Measurements from ENCODE around the gene NPRL2. TPM values are rescaled to one million over a fixed set of nuclear protein-coding genes. Genes with fewer than 3 reads are reported as not detected.

NPRL2 gene
- polyA plus RNA-seq, 4 donors: 30.3 to 36.9 (median 32.6) TPM

DNA sequence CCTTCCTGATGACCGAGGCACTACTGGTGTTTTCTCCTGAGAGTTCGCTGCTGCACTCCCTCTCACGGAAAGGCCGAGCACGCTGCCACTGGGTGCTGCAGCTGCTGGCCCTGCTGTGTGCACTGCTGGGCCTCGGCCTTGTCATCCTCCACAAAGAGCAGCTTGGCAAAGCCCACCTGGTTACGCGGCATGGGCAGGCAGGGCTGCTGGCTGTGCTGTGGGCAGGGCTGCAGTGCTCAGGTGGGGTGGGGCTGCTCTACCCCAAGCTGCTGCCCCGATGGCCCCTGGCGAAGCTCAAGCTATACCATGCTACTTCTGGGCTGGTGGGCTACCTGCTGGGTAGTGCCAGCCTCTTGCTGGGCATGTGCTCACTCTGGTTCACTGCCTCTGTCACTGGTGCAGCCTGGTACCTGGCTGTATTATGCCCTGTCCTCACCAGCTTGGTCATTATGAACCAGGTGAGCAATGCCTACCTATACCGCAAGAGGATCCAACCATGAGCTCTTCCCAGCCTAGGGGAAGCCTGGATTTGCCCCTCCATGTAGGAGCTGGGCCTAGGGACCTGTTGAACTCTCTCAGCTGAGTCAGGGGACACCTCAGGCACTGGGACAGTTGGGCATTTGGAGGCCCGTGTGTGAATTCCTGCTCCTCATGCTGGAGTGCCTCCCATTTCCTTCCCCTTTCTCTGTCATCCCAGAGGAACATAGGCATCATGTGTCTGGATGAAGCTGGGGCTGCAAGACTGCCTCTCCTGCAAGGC, 2.9 kb upstream of the NPRL2 start:
- DNase-seq (ENCODE audit: low read depth in 4 of 4, low spot score in 3 of 4): no peak

DNA sequence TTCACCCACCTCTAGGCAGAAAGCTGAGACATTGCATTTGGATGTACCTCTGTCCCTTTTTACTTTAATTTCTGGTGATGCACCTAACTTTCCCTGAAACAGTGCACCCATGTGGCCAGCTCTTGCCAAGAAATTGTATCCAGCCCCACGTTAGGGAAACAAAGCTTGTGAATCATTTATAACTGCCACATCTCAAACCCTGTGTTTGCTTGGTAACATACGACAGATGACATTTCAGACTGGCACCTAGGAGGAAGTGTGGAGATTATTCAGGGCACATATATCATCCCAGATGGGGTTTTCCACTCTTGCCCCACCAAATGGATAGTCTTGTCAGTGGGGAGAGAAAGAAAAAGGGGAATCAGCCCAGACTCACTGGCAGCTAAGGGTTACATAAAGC, 2.2 kb upstream of the NPRL2 start:
- DNase-seq (ENCODE audit: low read depth in 4 of 4, low spot score in 3 of 4): no peak

DNA sequence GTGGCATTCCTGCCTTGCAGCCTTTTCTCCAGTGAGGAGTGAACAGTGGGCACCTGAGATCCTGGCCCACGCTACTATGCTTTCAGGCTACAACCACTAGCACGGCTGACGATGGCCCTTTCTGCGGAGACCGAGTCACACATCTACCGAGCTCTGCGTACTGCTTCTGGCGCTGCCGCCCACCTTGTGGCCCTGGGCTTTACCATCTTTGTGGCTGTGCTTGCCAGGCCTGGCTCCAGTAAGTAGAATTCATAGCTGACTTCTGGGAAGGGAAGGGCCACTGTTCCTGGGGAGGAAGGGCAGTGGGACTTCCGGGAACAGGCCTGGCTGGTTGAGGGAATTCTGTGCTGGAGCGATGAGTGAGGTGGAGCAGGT, 735 bp upstream of the NPRL2 start:
- no peak for DNase-seq (ENCODE audit: low read depth in 4 of 4, low spot score in 3 of 4)

DNA sequence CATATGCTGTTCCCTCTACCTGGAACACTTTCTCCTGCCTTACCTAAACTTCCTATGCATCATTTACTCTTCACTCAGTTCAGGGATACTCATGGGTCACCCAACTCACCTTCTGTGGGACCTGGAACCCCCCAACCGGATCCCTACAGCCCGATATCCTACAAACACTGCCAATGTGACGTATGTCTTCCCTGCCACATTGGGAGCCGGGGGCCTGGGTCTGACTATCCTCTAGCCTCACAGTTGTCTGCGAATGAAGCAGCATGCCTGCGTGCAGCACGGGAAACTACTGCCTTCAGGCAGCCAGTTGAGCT, 405 bp downstream of the NPRL2 start:
- DNase-seq (ENCODE audit: low read depth in 4 of 4, low spot score in 3 of 4): no peak

DNA sequence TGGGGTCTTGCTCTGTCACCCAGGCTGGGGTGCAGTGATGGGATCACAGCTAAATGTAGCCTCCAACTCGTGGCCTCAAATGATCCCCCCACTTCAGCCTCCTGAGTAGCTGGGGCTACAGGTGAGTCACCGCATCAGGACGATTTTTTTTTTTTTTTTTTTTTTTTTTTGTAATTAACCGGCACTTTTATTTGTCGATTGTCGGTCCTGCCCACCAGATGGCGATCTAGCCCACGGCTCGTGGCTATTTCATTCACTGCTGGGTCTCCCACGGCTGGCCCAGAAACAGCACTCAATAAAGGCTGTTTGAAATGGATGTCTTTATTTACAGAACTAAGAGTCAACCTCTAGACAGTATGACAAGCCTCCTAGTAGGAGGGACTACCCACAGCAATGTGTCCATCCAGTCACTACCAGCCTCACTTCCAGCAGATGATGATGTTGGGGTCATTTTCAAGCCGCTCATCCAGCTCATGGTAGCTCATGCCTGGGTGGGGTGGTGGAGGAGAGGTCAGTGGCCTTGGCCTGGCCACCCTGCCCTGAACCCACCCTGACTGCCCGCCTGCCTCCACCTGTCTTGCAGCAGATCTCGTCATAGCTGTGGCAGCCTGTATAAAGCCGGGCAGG, 3.3 kb downstream of the NPRL2 start:
- no peak for DNase-seq (ENCODE audit: low read depth in 4 of 4, low spot score in 3 of 4)

DNA sequence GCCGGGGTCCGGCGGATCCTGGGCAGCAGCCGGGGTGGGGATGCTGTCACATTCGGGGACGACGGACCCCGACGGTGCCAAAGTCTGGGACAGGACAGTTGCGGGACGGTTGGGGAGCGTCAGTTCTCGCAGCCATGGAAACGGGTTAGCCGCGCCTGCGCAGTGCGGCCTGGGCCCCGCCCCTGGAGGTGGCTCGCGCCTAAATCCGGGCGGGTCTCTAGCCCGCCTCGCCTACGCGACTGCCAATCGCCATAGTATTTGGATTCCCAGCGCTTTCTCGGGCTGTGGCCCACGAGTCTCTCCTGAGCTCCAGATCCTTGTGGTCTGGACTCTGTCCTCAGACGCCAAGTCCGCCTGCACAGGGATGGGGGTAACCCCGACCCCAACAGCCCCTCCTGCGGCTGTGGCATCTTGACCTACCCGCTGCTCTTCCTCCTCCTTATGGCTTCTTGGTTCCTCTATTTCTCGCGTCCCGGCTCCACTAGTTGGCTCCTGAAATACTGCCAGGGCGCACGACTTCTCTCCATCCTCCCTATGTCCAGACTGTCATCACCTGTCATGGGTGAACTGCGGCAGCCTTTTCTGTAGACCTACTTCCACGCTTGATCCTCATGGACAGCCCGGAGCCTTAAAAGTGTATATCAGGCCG, 4.9 kb downstream of the NPRL2 start, which contains the start of gene ZMYND10:
TSS of gene ZMYND10 (minus strand) at position 147 of the 649 bp plus-strand sequence. CDS start 153 bp downstream, outside the sequence.
- no peak for DNase-seq (ENCODE audit: low read depth in 4 of 4, low spot score in 3 of 4)

DNA sequence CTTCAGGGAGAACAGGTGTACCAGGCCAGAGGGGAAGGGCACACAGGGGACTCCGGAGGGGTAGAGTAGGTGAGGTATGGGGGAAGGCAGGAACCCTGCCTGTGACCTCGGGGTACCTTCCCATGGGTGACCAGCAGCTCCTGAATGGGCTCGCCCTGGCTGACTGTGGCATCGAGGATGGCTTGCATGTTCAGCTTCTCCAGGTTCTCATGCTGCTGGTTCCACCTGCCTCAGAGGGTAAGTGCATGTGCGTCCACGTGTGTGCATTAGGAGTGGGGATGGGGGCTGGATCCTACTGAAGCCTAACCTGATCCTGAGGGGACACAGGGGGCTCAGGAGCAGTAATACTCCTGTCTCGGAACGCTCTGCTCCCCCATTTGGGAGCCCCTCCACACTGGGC, 5.6 kb downstream of the NPRL2 start:
- DNase-seq (ENCODE audit: low read depth in 4 of 4, low spot score in 3 of 4): no peak

DNA sequence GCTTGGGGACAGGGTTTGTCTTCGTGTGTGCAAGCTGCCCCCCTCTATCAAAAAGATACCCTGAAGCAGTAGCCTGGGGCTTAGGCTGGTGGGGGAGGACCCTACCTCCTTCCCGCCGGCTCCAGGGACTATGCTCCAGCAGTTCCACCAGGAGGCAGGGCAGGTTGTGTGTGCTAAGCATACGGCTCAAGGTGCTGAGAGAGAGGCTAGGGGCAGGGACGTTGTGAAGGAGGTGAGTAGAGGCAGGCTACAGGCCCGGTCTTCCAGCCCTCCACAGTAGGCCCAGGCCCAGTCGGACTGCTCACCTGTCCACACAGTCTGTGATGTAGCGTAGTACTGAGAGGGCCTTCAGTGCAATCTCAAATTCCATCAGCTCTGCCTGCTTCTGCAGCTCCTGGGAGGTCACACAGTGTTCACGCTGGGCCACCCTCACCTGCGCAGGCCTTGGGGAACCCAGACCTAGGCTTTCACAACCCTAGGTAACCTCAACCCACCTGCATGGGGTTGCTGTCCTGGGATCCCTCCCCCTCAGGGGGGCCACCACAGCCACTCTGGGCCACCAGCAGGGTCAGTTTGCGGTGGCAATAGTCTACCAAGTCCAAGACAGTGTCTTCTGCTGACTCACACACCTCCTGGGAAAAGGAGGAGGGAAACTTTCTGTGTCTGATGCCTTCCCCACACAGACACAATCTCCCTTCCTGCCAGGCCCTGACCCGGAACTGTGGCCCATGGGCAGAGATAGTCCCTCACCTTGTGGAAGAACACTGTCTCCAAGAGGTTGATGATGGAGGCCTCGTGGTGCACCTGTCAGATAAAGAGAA, 7.6 kb downstream of the NPRL2 start:
- DNase-seq (ENCODE audit: low read depth in 4 of 4, low spot score in 3 of 4): no peak

DNA sequence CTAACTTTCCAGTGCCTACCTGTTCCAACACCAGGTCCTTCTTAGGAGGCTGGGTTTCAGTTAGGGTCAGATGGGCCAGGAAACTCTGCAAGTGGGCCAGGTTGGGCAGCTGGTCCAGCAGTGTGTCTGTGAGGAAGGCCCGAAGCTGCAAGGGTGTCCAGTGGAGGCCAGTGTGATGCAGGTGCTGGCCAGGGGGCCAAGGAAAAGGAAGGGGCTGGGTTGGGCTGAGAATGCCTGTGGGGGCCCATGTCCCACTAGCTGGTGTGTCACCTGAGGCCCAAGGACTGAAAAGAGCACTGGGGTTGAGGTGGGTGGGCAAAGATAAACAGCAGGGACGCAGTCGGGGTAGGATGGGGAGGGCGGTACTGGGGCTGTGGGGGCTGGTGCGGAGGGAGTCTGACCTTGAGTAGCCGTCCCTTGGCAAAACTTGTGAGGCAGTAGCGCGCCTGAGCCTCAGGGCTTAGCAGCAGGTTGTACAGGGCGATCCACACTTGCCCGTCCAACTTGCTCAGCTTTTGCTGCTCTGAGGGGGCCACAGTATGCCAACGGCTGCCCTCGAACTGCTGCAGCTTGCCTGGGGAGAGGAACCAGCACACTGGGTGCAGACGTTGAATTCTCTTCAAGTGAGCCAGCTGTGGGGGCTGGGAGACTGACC, 8.5 kb downstream of the NPRL2 start:
- no peak for DNase-seq (ENCODE audit: low read depth in 4 of 4, low spot score in 3 of 4)

DNA sequence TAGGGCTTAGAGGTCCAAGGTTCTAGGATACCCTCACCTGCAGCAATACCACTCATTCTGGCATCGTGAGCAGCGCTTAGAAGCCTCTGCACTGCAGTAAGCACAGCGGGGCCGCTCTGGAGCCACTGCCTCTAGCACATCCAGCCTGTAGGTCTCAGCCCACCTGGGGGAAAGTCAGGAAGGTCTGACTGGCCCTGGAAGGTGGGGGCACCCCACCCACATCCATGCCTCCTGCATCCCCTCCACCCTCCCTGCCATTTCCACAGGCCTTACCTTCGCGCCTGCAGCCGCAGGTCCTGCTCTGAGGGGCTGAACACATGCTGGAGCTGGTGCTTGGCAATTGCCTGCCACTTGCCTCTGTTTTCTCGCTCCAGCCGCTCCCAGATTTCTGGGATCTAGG, 9.0 kb downstream of the NPRL2 start:
- DNase-seq (ENCODE audit: low read depth in 4 of 4, low spot score in 3 of 4): no peak

DNA sequence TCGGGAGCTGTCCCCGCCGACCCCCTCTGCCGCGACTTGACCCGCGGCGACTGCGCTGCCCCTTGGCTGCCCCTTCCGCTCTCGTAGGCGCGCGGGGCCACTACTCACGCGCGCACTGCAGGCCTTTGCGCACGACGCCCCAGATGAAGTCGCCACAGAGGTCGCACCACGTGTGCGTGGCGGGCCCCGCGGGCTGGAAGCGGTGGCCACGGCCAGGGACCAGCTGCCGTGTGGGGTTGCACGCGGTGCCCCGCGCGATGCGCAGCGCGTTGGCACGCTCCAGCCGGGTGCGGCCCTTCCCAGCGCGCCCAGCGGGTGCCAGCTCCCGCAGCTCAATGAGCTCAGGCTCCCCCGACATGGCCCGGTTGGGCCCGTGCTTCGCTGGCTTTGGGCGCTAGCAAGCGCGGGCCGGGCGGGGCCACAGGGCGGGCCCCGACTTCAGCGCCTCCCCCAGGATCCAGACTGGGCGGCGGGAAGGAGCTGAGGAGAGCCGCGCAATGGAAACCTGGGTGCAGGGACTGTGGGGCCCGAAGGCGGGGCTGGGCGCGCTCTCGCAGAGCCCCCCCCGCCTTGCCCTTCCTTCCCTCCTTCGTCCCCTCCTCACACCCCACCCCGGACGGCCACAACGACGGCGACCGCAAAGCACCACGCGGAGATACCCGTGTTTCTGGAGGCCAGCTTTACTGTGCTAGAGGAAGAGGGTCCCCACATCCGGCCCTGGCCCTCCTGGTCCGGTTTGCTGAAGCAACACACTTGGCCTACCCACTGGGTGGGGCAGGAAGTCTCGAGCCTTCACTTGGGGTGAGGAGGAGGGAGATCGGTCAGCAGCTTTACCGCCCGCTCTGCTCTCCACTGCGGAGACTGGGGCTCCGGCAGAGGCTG, 9.9 kb downstream of the NPRL2 start, which contains the start of gene RASSF1:
TSS of gene RASSF1 (minus strand) at position 389 of the 882 bp plus-strand sequence. CDS start at position 358, 31 bp downstream.
- DNase-seq (ENCODE audit: low read depth in 4 of 4, low spot score in 3 of 4): no peak

DNA sequence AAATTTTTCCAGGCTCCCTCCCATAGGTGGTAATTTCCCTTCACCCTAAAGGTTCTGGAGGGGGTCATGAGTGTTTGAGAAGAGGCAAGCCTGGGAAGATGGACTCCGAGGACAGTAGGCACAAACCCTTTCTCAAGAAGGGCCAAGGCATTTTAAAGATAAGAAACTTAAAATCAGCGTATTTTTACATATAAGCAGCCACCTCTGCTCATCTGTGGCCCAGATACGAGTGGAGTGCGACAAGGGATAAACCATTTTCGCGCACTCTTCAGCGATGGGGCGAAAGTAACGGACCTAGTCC, 10.5 kb downstream of the NPRL2 start:
- DNase-seq (ENCODE audit: low read depth in 4 of 4, low spot score in 3 of 4): no peak

DNA sequence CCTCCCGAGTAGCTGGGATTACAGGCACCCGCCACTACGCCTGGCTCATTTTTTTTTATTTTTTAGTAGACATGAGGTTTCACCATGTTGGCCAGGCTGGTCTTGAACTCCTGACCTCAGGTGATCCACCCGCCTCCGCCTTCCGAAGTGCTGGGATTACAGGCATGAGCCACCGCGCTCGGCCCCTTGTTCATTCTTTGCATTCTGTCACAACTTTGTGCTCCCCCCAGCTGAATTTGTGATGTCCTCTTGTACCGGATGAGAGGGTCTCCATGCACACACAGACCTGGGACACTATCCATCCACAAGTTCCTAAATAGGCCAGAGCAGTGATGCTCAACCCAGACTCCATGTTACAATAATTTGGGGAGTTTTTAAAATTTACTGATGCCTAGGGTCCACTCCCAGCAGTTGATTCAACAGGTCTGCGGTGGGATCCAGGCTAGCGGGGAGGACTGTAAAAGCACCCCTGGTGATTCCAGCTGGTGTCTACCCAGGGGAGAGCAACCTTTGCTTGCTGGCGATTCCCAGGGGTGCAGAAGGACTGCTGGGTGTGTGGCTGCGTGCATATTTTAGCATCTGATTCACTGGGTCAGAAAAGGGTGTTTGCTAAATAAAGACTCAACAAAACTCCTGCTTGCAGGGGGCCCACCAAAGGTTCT, 11.0 kb downstream of the NPRL2 start:
- no peak for DNase-seq (ENCODE audit: low read depth in 4 of 4, low spot score in 3 of 4)

DNA sequence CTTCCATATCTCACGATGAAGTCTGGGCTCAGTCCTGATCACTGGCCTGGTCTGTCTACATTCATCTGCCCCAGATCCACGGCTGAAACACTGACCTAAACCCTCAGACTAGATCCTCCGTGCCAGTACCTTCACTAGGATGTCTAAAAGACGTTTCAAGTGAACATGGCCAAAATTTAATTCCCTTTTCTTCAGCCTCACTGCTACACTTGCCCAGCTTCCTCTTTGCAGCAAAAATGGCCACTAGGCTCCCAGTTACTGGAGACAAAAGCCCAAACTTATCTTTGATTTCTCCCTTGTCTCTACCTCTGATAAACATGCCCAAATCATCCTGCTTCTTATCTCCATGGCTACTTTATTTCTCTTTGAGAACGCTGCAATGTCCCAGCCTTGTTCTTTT, 11.6 kb downstream of the NPRL2 start:
- no peak for DNase-seq (ENCODE audit: low read depth in 4 of 4, low spot score in 3 of 4)

DNA sequence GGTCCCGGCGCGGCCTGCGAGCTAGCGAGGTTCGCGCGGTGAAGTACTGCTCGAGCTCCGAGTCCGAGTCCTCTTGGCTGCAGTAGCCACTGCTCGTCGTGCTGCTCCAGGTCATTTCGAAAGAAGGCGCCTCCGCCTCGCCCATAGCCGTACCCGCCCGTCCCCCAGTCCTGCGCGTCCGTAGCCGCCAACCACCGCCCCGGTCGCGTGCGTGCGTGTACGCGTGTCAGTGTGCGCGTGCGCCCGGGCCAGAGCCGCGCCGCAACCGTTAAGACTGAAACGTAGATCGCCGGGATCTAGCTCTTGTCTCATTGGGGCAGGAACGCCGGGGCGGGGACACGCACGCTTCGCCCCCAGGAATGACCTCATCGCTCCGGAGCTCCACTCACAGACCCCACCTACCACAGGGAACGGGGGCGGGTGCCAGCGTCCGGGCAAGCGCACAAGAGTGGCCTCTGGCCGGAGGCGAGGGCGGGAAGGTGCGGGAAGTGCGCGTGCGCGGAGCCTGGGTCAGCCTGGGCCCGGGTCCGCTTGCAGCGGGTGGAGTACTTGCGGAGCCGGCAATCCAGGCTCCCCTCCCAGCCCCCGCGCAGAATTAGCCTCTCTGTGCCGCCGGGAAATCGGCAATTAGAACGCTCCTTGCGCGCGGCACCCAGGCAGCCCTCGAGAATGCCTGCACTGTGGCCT, 13.3 kb downstream of the NPRL2 start:
- DNase-seq (ENCODE audit: low read depth in 4 of 4, low spot score in 3 of 4): peak; percentile 92 to 97 (median 96)

DNA sequence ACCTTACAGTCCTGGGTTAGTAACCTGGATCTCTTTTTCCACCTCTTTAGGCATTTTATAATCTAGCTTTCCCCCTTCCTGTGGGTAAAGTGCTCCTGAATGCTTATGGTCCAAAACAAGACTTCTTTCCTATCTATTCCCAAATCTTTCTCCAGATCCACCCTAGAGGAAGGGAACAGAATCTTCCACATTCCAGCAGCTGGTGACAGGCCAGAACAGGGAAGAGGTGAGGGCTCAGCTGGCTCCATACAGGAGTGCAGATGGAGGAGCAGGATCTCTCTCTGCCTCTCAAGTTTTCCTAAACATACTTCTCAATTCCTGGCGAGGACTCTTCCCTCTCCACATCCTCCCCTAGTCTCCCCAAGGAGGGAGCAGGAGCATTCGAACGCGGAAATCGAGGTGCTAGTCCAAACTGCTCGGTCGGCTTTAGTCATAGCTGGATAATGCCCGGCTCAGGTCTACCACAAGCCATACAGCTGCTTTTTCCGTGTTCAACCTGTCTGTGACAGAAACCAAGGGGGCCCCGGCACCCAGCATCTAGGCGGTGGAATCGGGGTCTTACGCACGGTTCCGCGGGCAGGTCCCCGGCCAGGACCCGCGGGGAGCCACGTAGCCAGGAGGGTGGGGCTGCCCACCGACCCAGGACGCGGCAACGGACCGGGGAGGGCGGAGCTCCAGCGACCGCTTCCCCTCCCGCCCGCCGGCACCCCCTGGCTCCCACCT, 14.0 kb downstream of the NPRL2 start:
- DNase-seq (ENCODE audit: low read depth in 4 of 4, low spot score in 3 of 4): no peak

DNA sequence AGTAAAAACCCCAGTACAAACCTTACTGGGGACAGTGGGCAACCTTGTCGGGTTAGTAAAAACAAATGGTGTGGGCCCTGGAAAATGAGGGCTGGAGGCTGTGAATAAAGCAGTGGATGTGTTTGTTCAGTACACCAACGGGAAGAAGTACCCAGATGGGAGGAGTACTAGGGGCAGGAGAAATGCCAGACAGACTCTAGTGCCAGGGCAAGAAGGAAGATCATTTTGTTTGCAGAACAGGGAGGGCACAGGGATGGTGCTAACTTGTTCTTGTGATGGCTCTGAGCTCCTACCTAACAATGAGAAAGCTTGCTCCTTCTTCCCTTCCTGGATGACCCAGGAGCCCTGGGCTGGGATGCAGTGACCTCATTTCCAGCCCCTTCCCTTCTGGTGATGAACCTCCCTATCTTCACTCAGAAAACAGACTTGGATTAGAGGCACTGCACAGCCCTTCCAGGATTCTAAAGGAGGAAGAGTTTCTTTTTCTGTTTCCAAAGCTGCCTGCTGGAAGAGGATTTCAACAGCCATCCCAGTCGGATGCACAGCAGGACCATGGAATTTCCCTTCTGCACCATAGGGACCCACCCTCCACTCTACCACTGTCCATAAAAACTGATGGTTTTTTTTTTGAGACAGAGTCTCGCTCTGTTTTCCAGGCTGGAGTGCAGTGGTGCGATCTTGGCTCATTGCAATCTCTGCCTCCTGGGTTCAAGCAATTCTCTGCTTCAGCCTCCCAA, 16.1 kb downstream of the NPRL2 start:
- DNase-seq (ENCODE audit: low read depth in 4 of 4, low spot score in 3 of 4): no peak
